Calu3 (cell line): ENCODE data around the gene ARFIP1. TPM values are rescaled to one million over a fixed set of nuclear protein-coding genes. Genes with fewer than 3 reads are reported as not detected.

ENCODE experiments used
- Bru-seq: library from RNA; stranded (reverse); fragments of 400-500 nt; gene quantifications from one replicate; lab custom pipeline; 2021; lab: Mats Ljungman, UMichigan
- BruChase-seq, 2 experiments: library from RNA; stranded (reverse); fragments of 400-500 nt; gene quantifications; one replicate each; lab custom pipeline; 2021; lab: Mats Ljungman, UMichigan
- BruUV-seq: library from RNA; stranded (reverse); fragments of 400-500 nt; replicated peaks from 2 replicates; lab custom pipeline; 2021; lab: Mats Ljungman, UMichigan
- CTCF ChIA-PET: fragments of 300-600 bp; sonication (Branson Sonifier 250); formaldehyde crosslinking; loops from one replicate; lab custom pipeline; 2022; ENCODE audit warnings: antibody characterized with exemption; lab: Charles Lee
- DNase-seq: peaks from one replicate; pipeline ENCODE4 v3.0.0; 2022
- H3K27ac Mint-ChIP-seq: one replicate; pipeline ENCODE4 v1.8.0; 2022; ENCODE audit warnings: mixed read lengths; ENCODE audit not compliant: unreplicated experiment
- H3K27me3 Mint-ChIP-seq: one replicate; pipeline ENCODE4 v1.8.0; 2022; ENCODE audit warnings: mixed read lengths; ENCODE audit not compliant: unreplicated experiment
- H3K36me3 Mint-ChIP-seq: one replicate; pipeline ENCODE4 v1.8.0; 2022; ENCODE audit warnings: mild to moderate bottlenecking, moderate library complexity, mixed read lengths; ENCODE audit not compliant: insufficient read depth, unreplicated experiment
- H3K4me1 Mint-ChIP-seq: one replicate; pipeline ENCODE4 v1.8.0; 2022; ENCODE audit warnings: mild to moderate bottlenecking, low read depth, mixed read lengths; ENCODE audit not compliant: unreplicated experiment
- H3K4me3 Mint-ChIP-seq: one replicate; pipeline ENCODE4 v1.8.0; 2022; ENCODE audit warnings: mild to moderate bottlenecking, low read depth, moderate library complexity, mixed read lengths; ENCODE audit not compliant: unreplicated experiment
- H3K9me3 Mint-ChIP-seq: one replicate; pipeline ENCODE4 v1.8.0; 2022; ENCODE audit warnings: low read depth, mixed read lengths; ENCODE audit not compliant: unreplicated experiment
- intact Hi-C: fragments of 100-400 bp; cut with micrococcal nuclease; formaldehyde crosslinking; loops from one replicate; pipeline ENCODE4 v1.10.0; 2022; ENCODE audit not compliant: unreplicated experiment
- long read RNA-seq: library from polyadenylated mRNA; stranded (forward); transcript quantifications from one replicate; pipeline ENCODE4 v2.0.0, GENCODE V29; 2022
- total RNA-seq: library from RNA; stranded (reverse); gene quantifications from 2 replicates; pipeline ENCODE4 v1.2.3, GENCODE V29; 2022
- TF ChIP-seq, protein P1 (sequence below): fragments of 200-600 bp; IDR thresholded peaks from one replicate; pipeline ENCODE4 v1.8.0; 2022; ENCODE audit warnings: antibody characterized with exemption; ENCODE audit not compliant: unreplicated experiment

Gene ARFIP1, protein sequence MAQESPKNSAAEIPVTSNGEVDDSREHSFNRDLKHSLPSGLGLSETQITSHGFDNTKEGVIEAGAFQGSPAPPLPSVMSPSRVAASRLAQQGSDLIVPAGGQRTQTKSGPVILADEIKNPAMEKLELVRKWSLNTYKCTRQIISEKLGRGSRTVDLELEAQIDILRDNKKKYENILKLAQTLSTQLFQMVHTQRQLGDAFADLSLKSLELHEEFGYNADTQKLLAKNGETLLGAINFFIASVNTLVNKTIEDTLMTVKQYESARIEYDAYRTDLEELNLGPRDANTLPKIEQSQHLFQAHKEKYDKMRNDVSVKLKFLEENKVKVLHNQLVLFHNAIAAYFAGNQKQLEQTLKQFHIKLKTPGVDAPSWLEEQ
- total RNA-seq (35.5 and 38.1 TPM in 2 replicates), Bru-seq, nascent RNA (percentile 83 among the genes with signal in this experiment), BruChase-seq, experiment 1, labeled RNA remaining after a 6-hour chase (percentile 73 among the genes with signal in this experiment), BruChase-seq, experiment 2, labeled RNA remaining after a 2-hour chase (percentile 65 among the genes with signal in this experiment)
- long read RNA-seq, transcript ARFIP1-201 (9 exons, 3,111 nt), result major isoform, 23 of 64 reads
- long read RNA-seq, transcript ARFIP1-205 (9 exons, 3,424 nt), result minor isoform, 14 of 64 reads
- long read RNA-seq, partial matches to known transcripts, result 10 of 64 reads
- long read RNA-seq, other reads (novel, unspliced or antisense), result 11 of 64 reads

DNA sequence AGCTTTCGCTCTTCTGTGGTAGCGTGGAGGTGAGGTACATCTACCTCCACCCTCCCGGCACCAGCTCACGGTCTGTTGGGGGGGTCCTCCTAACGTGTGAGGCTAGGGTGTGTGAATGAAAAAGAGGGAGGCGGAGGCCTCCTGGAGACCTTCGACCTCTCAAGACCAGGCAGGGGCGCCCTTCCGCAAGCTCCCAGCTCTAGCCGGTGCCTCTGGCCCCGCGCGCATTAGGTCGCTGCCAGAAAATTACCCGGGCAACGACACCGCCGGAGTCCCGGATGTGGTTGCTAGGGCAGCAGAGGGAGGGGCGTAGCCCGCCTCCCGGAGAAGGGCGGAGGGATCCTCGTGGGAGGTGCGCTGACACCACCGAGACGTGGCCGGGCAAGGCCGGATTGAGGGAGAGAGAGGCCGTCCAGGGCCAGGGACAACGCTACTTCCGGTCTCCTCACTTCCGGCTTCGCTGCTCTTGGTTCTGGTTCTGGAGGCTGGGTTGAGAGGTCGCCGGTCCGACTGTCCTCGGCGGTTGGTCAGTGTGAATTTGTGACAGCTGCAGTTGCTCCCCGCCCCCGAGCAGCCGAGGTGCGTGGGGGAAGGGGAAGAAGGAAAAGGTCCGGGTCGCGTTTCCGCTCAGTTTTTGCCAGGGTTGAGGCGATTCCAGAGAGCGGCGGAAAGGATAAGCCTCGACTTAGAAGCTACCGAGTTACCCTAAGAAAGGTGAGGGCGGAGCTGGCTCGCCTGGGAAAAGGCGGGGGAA is at the start of gene ARFIP1, which contains the start of gene TIGD4:
ARFIP1 (plus strand) TSS at position 442 of the 754 bp plus-strand sequence. CDS start 49,680 bp downstream, outside the sequence.
TIGD4 (minus strand) TSS at position 218 of the 754 bp plus-strand sequence. CDS start 8,726 bp downstream, outside the sequence.
- CTCF ChIA-PET, result interaction anchor here (0.8 kb wide), 1 partner anchor 22 kb away, joined by 3 read pairs; no protein-coding TSS in a partner anchor
- H3K4me3 Mint-ChIP-seq, result peak within 1 kb of the TSS; percentile 97
- H3K27ac Mint-ChIP-seq, result peak within 1 kb of the TSS; percentile 83
- DNase-seq, result peak; percentile 96
- intact Hi-C loops, result loop anchor here (10.0 kb wide), 1 partner anchor 155 kb away; the partner anchor contains the start of gene FHDC1
- BruUV-seq, result no TSS peak
- peaks cover 32% of the 10 kb centered on the region for H3K36me3 Mint-ChIP-seq
- H3K9me3 Mint-ChIP-seq, result no peaks in the 10 kb centered on the region
- H3K27me3 Mint-ChIP-seq, result no peaks in the 10 kb centered on the region
- H3K4me1 Mint-ChIP-seq, result peaks cover 32% of the 10 kb centered on the region
- TF ChIP-seq, protein P1, sequence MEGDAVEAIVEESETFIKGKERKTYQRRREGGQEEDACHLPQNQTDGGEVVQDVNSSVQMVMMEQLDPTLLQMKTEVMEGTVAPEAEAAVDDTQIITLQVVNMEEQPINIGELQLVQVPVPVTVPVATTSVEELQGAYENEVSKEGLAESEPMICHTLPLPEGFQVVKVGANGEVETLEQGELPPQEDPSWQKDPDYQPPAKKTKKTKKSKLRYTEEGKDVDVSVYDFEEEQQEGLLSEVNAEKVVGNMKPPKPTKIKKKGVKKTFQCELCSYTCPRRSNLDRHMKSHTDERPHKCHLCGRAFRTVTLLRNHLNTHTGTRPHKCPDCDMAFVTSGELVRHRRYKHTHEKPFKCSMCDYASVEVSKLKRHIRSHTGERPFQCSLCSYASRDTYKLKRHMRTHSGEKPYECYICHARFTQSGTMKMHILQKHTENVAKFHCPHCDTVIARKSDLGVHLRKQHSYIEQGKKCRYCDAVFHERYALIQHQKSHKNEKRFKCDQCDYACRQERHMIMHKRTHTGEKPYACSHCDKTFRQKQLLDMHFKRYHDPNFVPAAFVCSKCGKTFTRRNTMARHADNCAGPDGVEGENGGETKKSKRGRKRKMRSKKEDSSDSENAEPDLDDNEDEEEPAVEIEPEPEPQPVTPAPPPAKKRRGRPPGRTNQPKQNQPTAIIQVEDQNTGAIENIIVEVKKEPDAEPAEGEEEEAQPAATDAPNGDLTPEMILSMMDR, result peak; percentile 16

DNA sequence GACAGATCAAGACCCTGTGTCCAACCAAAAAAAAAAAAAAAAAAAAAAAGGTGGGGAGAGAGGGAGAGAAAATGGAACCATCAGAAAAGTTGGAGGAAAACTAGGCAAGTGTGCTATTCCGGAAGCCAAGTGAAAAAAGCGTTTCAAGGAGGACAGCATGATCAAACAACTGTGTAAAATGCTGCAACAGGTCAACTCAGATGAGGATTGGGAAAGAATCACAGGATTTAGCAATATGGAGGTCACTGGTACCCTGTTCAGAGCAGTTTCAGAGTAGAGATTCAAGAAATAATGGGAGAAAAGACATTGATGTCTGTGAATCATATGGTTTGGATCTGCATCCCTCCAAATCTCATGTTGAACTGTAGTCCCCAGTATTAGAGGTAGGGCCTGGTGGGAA is 47.8 kb upstream of the ARFIP1 start:
- no peak overlapping the region for H3K4me3 Mint-ChIP-seq
- no TSS peak for BruUV-seq
- H3K27ac Mint-ChIP-seq, result no peak overlapping the region
- H3K9me3 Mint-ChIP-seq, result no peaks in the 10 kb centered on the region
- intact Hi-C loops, result loop anchor here (10.0 kb wide), 1 partner anchor 327 kb away; no protein-coding TSS in a partner anchor
- no peaks in the 10 kb centered on the region for H3K36me3 Mint-ChIP-seq
- CTCF ChIA-PET, result no interaction called here
- TF ChIP-seq, protein P1, result no peak
- H3K4me1 Mint-ChIP-seq, result peaks cover 8% of the 10 kb centered on the region
- DNase-seq, result no peak
- H3K27me3 Mint-ChIP-seq, result no peaks in the 10 kb centered on the region

DNA sequence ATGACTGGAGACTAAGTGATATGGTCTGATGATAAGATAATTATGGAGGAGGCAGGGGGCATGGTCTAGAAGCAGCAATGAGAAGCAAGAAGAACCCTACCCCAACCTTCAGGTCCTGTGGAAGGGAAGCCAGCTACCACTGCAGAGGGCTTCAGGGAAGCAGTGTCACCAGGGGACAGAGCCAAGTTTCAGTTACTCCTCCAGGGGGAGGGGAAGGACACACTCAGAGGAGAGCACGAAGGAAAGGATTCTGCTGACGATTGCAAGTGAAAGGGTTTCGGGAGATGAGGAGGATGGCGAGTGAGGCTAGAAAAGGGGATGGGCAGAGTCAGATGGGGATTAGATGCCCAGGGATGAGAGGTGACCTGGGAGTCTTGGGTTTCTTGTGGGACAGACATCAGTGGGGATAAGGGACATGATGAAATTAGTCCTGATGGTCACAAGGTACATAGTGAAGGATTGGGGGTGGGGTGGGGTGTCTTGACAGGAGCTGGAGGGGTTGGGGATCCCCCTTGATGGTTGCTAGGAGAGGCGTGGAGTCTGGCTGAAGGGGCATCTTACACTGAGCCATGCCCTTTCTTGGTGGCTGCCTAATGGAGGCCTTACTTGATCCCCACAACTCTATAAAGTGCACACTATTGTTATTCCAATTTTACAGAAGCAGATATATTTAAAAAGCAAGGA is 45.6 kb upstream of the ARFIP1 start:
- BruUV-seq, result no TSS peak
- Mint-ChIP-seq H3K27ac (peak overlapping the region; percentile 30), H3K4me1 (peaks cover 21% of the 10 kb centered on the region), H3K4me3 (no peak overlapping the region), H3K27me3 (no peaks in the 10 kb centered on the region), H3K36me3 (no peaks in the 10 kb centered on the region), H3K9me3 (no peaks in the 10 kb centered on the region)
- intact Hi-C loops, result loop anchor here (2.0 to 10.0 kb wide), 2 partner anchors 93 to 329 kb away; no protein-coding TSS in a partner anchor
- no peak for DNase-seq
- TF ChIP-seq, protein P1, result no peak
- CTCF ChIA-PET, result no interaction called here
